Measurements from ENCODE around the gene BROX.
"Not testable (repeated sequence)": the region's sequence is repeated elsewhere in the genome, so short reads cannot be mapped to it uniquely, and the experiment has no call there.

- TF ChIP-seq EZH2 (IDR thresholded peaks at IDR 0.05; ENCODE audit: low read length); CTCF (optimal IDR thresholded peaks at IDR 0.05 in 1 of 3, IDR thresholded peaks at IDR 0.05 in 1 of 3, conservative IDR thresholded peaks at IDR 0.05 in 1 of 3; ENCODE audit: extremely low read depth in 1 of 3, insufficient read depth in 2 of 3, low read length in 3 of 3): not testable (repeated sequence)
Observed at GRCh38 chr1:222669107-222669506, 43.3 kb upstream of the BROX start.

Measured in keratinocyte (primary cell).